OCI-LY7 (cell line): ENCODE data around the gene PYDC1. TPM values are rescaled to one million over a fixed set of nuclear protein-coding genes. Genes with fewer than 3 reads are reported as not detected.

Experiments
- BruUV-seq: library from RNA; stranded (reverse); fragments of 400-500 nt; replicated peaks from 2 replicates; lab custom pipeline; 2021; lab: Mats Ljungman, UMichigan
- CTCF ChIA-PET: fragments of 300-600 bp; sonication (Branson Sonifier 250); formaldehyde crosslinking; loops from one replicate; lab custom pipeline; 2022; ENCODE audit warnings: antibody characterized with exemption; ENCODE audit not compliant: unreplicated experiment; lab: Charles Lee
- POLR2A ChIA-PET: fragments of 300-600 bp; sonication (Branson Sonifier 250); formaldehyde crosslinking; loops from one replicate; lab custom pipeline; 2022; ENCODE audit warnings: antibody characterized with exemption; lab: Charles Lee
- DNase-seq: peaks from one replicate; pipeline ENCODE4 v3.0.0-alpha.2; 2015; ENCODE audit warnings: low spot score
- H2AFZ ChIP-seq: fragments of 200-600 bp; sonication (generic), shearing (Covaris generic); 2 replicates; pipeline ENCODE4 v1.6.1; 2014; ENCODE audit warnings: mild to moderate bottlenecking, antibody characterized with exemption, low read length, moderate library complexity
- H3K27ac ChIP-seq: fragments of 200-600 bp; sonication (generic); 2 replicates; pipeline ENCODE4 v1.5.1; 2014; ENCODE audit warnings: mixed run types, low read depth, mild to moderate bottlenecking, moderate library complexity, low read length, inconsistent platforms; ENCODE audit not compliant: poor library complexity, severe bottlenecking
- H3K36me3 ChIP-seq: fragments of 200-600 bp; sonication (generic); 2 replicates; pipeline ENCODE4 v1.6.1; 2014; ENCODE audit warnings: mild to moderate bottlenecking, antibody characterized with exemption, low read length, moderate library complexity, mixed read lengths; ENCODE audit not compliant: insufficient read depth
- H3K4me1 ChIP-seq: fragments of 200-600 bp; sonication (generic); 2 replicates; pipeline ENCODE4 v1.5.1; 2014; ENCODE audit warnings: mild to moderate bottlenecking, low read length; ENCODE audit not compliant: insufficient read depth, poor library complexity, severe bottlenecking
- H3K4me2 ChIP-seq: fragments of 200-600 bp; sonication (generic); 2 replicates; pipeline ENCODE4 v1.6.1; 2014; ENCODE audit warnings: mild to moderate bottlenecking, low read length
- H3K4me3 ChIP-seq: fragments of 200-600 bp; sonication (generic); 2 replicates; pipeline ENCODE4 v1.5.1; 2014; ENCODE audit warnings: mild to moderate bottlenecking, low read depth, low read length; ENCODE audit not compliant: poor library complexity, severe bottlenecking
- H3K79me2 ChIP-seq: fragments of 200-600 bp; sonication (generic); 2 replicates; pipeline ENCODE4 v1.6.1; 2016; ENCODE audit warnings: low read depth, mild to moderate bottlenecking, low read length, moderate library complexity, mixed read lengths; ENCODE audit not compliant: insufficient read depth
- H3K9me2 ChIP-seq: fragments of 200-600 bp; sonication (generic); 2 replicates; pipeline ENCODE4 v1.6.1; 2016; ENCODE audit warnings: mild to moderate bottlenecking, low read length, mixed read lengths; ENCODE audit not compliant: insufficient read depth
- H3K9me3 ChIP-seq: fragments of 200-600 bp; sonication (generic); 2 replicates; pipeline ENCODE4 v1.6.1; 2014; ENCODE audit warnings: mild to moderate bottlenecking, mixed run types, low read length, mixed read lengths
- H4K20me1 ChIP-seq: fragments of 200-600 bp; sonication (generic); 2 replicates; pipeline ENCODE4 v1.6.1; 2014; ENCODE audit warnings: mild to moderate bottlenecking, antibody characterized with exemption, low read length, moderate library complexity, mixed read lengths; ENCODE audit not compliant: insufficient read depth
- CTCF ChIP-seq: fragments of 200-600 bp; sonication (generic); conservative IDR thresholded peaks from 2 replicates; pipeline ENCODE4 v1.5.1; 2014; ENCODE audit warnings: mild to moderate bottlenecking, antibody characterized with exemption, low read length, moderate library complexity, mixed read lengths
- EZH2phosphoT487 ChIP-seq: fragments of 200-600 bp; sonication (generic); IDR thresholded peaks from 2 replicates; pipeline ENCODE4 v1.6.1; 2018; ENCODE audit warnings: low read depth, borderline replicate concordance, mild to moderate bottlenecking, mixed run types, antibody characterized with exemption, low read length, moderate library complexity, mixed read lengths
- intact Hi-C: fragments of 100-400 bp; cut with micrococcal nuclease; formaldehyde crosslinking; loops from one replicate; pipeline ENCODE4 v1.10.0; 2022; ENCODE audit not compliant: unreplicated experiment
- total RNA-seq, 2 experiments: library from RNA; depleted of rRNA in 1 of 2; stranded (reverse); fragments of >200 nt in 1 of 2; shearing (Covaris generic) in 1 of 2; gene quantifications; 2 replicates each; pipeline ENCODE4 v1.2.3, GENCODE V29; 2014 to 2022

The PYDC1 gene
- total RNA-seq, 2 experiments from 2014 or later, result not detected

GRCh38 chr16:31189412-31189778 lies 27.5 kb downstream of the PYDC1 start:
- Histone ChIP-seq H3K4me1 (no peaks in the 10 kb centered on the region), H3K27ac (no peak overlapping the region), H4K20me1 (peaks cover 56% of the 10 kb centered on the region), H2AFZ (no peak overlapping the region), H3K9me3 (no peaks in the 10 kb centered on the region), H3K79me2 (peaks cover 57% of the 10 kb centered on the region), H3K9me2 (no peaks in the 10 kb centered on the region), H3K4me3 (no peak overlapping the region), H3K36me3 (peaks cover 100% of the 10 kb centered on the region), H3K4me2 (no peak overlapping the region)
- ChIA-PET CTCF (no interaction called here), POLR2A (interaction anchor here (1.2 kb wide), 1 partner anchor 12 kb away, joined by 3 read pairs; no protein-coding TSS in a partner anchor)
- BruUV-seq, result no TSS peak
- intact Hi-C loops, result no loop called here
- DNase-seq, result no peak
- TF ChIP-seq EZH2phosphoT487, result no peak
- no peak for TF ChIP-seq CTCF

GRCh38 chr16:31188450-31189411 lies 28.2 kb downstream of the PYDC1 start:
- no peak overlapping the region for H2AFZ ChIP-seq
- peaks cover 100% of the 10 kb centered on the region for H3K36me3 ChIP-seq
- H3K4me1 ChIP-seq, result no peaks in the 10 kb centered on the region
- peaks cover 58% of the 10 kb centered on the region for H4K20me1 ChIP-seq
- no TSS peak for BruUV-seq
- H3K4me3 ChIP-seq, result no peak overlapping the region
- no peaks in the 10 kb centered on the region for H3K9me3 ChIP-seq
- H3K27ac ChIP-seq, result no peak overlapping the region
- intact Hi-C loops, result no loop called here
- CTCF ChIA-PET, result no interaction called here
- no peak for DNase-seq
- no peak for TF ChIP-seq CTCF
- no peak for TF ChIP-seq EZH2phosphoT487
- H3K79me2 ChIP-seq, result peaks cover 63% of the 10 kb centered on the region
- H3K4me2 ChIP-seq, result no peak overlapping the region
- POLR2A ChIA-PET, result interaction anchor here (1.1 to 1.2 kb wide), 2 partner anchors 13 kb away, joined by 3 to 4 read pairs; no protein-coding TSS in a partner anchor
- H3K9me2 ChIP-seq, result no peaks in the 10 kb centered on the region

- H3K79me2 ChIP-seq, result peaks cover 73% of the 10 kb centered on the region
- H4K20me1 ChIP-seq, result peaks cover 67% of the 10 kb centered on the region
- POLR2A ChIA-PET, result interaction anchor here (1.1 kb wide), 1 partner anchor 14 kb away, joined by 4 read pairs; no protein-coding TSS in a partner anchor
- no peak for TF ChIP-seq CTCF
- no peak for TF ChIP-seq EZH2phosphoT487
- intact Hi-C loops, result no loop called here
- no peak overlapping the region for H2AFZ ChIP-seq
- DNase-seq, result no peak
- peaks cover 5% of the 10 kb centered on the region for H3K4me1 ChIP-seq
- no peaks in the 10 kb centered on the region for H3K9me3 ChIP-seq
- BruUV-seq, result no TSS peak
- peaks cover 100% of the 10 kb centered on the region for H3K36me3 ChIP-seq
- H3K27ac ChIP-seq, result no peak overlapping the region
- H3K4me2 ChIP-seq, result no peak overlapping the region
- CTCF ChIA-PET, result no interaction called here
- H3K4me3 ChIP-seq, result no peak overlapping the region
- no peaks in the 10 kb centered on the region for H3K9me2 ChIP-seq
These were observed 29.1 kb downstream of the PYDC1 start for GRCh38 chr16:31187808-31188189.
